HG02678 (cell line): ENCODE data around the gene PREPL.
"Not testable (repeated sequence)": the region's sequence is repeated elsewhere in the genome, so short reads cannot be mapped to it uniquely, and the experiment has no call there.

Experiments
- ATAC-seq: cut with Tn5 transposase; IDR thresholded peaks from one replicate; pipeline ENCODE4 v1.9.1; 2021; ENCODE audit warnings: mild to moderate bottlenecking, moderate library complexity; ENCODE audit not compliant: unreplicated experiment

PREPL gene

GRCh38 chr2:44349506-44349905 lies 11.8 kb downstream of the PREPL start:
- no peak for ATAC-seq

GRCh38 chr2:44348400-44348799 lies 12.9 kb downstream of the PREPL start:
- ATAC-seq, result no peak

- no peak for ATAC-seq
Observed at GRCh38 chr2:44347526-44347925, 13.8 kb downstream of the PREPL start.

- no peak for ATAC-seq
Observed at GRCh38 chr2:44342854-44343253, 18.4 kb downstream of the PREPL start.

- no peak for ATAC-seq
Observed at GRCh38 chr2:44335806-44336538, 25.3 kb downstream of the PREPL start.

- no peak for ATAC-seq
Observed at GRCh38 chr2:44333994-44334393, 27.3 kb downstream of the PREPL start.

- ATAC-seq, result no peak
Observed at GRCh38 chr2:44330801-44331200, 30.5 kb downstream of the PREPL start.

- no peak for ATAC-seq
Observed at GRCh38 chr2:44329343-44329742, 32.0 kb downstream of the PREPL start.

- ATAC-seq, result no peak
Observed at GRCh38 chr2:44328750-44329149, 32.5 kb downstream of the PREPL start.

GRCh38 chr2:44326548-44327264 lies 34.6 kb downstream of the PREPL start:
- no peak for ATAC-seq

GRCh38 chr2:44325897-44326296 lies 35.4 kb downstream of the PREPL start:
- no peak for ATAC-seq

- no peak for ATAC-seq
Observed at GRCh38 chr2:44324971-44325426, 36.3 kb downstream of the PREPL start.

- no peak for ATAC-seq
Observed at GRCh38 chr2:44321360-44321759, 39.9 kb downstream of the PREPL start.

GRCh38 chr2:44320832-44321231 lies 40.5 kb downstream of the PREPL start:
- ATAC-seq, result no peak

- no peak for ATAC-seq
Observed at GRCh38 chr2:44315945-44316344, 45.3 kb downstream of the PREPL start.

- no peak for ATAC-seq
Observed at GRCh38 chr2:44314362-44314761, 46.9 kb downstream of the PREPL start.

- ATAC-seq, result no peak
Observed at GRCh38 chr2:44310287-44310686, 51.0 kb downstream of the PREPL start.

- no peak for ATAC-seq
Observed at GRCh38 chr2:44305882-44306281, 55.4 kb downstream of the PREPL start.

GRCh38 chr2:44304258-44304657 lies 57.0 kb downstream of the PREPL start:
- no peak for ATAC-seq

- ATAC-seq, result not testable (repeated sequence)
Observed at GRCh38 chr2:44303766-44304165, 57.5 kb downstream of the PREPL start.

GRCh38 chr2:44301111-44301510 lies 60.2 kb downstream of the PREPL start:
- ATAC-seq, result no peak

- no peak for ATAC-seq
Observed at GRCh38 chr2:44299635-44300034, 61.7 kb downstream of the PREPL start.
